Cortex of kidney (tissue), 1 donor: ENCODE data around the gene PCDH19.

ENCODE experiments used
- DNase-seq: peaks from one replicate; lab custom pipeline; 2025; lab: John Stamatoyannopoulos, UW

PCDH19 gene

GRCh38 chrX:100296183-100296753 lies 113.8 kb downstream of the PCDH19 start:
- no peak for DNase-seq

GRCh38 chrX:100294965-100295364 lies 115.1 kb downstream of the PCDH19 start:
- no peak for DNase-seq

- DNase-seq = no peak
Measured at GRCh38 chrX:100289066-100289558, 121.0 kb downstream of the PCDH19 start.

GRCh38 chrX:100277231-100277630 lies 132.8 kb downstream of the PCDH19 start:
- DNase-seq = no peak

- DNase-seq = no peak
Measured at GRCh38 chrX:100274916-100275315, 135.2 kb downstream of the PCDH19 start.

- DNase-seq = no peak
Measured at GRCh38 chrX:100265179-100265578, 144.9 kb downstream of the PCDH19 start.

- DNase-seq = no peak
Measured at GRCh38 chrX:100264200-100264599, 145.9 kb downstream of the PCDH19 start.

- DNase-seq = no peak
Measured at GRCh38 chrX:100263650-100264049, 146.4 kb downstream of the PCDH19 start.

GRCh38 chrX:100248885-100249493 lies 161.1 kb downstream of the PCDH19 start:
- DNase-seq = no peak

GRCh38 chrX:100247826-100248225 lies 162.2 kb downstream of the PCDH19 start:
- DNase-seq = no peak

- DNase-seq = no peak
Measured at GRCh38 chrX:100244681-100245080, 165.4 kb downstream of the PCDH19 start.
